ENCODE results near the gene GJB4.
"Not testable (repeated sequence)": the region's sequence is repeated elsewhere in the genome, so short reads cannot be mapped to it uniquely, and the experiment has no call there.

The GJB4 gene

DNA sequence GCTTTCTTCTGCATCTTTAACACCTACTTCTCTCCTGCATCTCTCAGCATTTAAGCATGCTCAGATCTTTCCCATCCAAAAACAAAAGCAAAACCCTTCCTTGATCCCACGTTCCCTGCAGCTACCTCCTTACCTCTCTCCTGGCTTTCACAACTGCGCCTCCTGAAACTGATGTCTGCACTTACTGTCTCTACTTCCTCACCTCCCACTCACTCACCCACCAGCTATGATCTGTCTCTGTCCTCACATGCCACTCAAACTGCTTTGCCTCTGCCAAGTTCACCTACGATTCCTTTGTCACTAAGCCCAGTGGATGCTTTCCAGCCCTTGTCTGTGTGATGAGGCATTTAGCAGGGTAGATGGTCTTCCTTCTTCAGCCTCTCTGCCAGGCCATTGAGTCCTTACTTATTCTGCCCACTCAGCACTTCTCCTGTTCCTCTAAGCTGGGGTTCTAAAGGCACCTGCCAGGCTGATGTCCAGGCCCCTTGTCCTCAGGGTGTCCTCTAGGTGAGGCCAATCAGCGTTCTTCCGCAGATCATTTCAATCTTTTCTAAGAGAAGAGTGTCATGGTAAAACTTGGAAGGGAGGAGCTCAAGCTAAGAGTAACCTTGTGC lies 11.5 kb downstream of the GJB4 start:
- TF ChIP-seq, protein P1, sequence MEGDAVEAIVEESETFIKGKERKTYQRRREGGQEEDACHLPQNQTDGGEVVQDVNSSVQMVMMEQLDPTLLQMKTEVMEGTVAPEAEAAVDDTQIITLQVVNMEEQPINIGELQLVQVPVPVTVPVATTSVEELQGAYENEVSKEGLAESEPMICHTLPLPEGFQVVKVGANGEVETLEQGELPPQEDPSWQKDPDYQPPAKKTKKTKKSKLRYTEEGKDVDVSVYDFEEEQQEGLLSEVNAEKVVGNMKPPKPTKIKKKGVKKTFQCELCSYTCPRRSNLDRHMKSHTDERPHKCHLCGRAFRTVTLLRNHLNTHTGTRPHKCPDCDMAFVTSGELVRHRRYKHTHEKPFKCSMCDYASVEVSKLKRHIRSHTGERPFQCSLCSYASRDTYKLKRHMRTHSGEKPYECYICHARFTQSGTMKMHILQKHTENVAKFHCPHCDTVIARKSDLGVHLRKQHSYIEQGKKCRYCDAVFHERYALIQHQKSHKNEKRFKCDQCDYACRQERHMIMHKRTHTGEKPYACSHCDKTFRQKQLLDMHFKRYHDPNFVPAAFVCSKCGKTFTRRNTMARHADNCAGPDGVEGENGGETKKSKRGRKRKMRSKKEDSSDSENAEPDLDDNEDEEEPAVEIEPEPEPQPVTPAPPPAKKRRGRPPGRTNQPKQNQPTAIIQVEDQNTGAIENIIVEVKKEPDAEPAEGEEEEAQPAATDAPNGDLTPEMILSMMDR (IDR thresholded peaks at IDR 0.05; ENCODE audit: low read depth, low read length) = no peak
- H3K4me3 ChIP-seq (ENCODE audit: low read depth, low read length) = no peak overlapping the region

DNA sequence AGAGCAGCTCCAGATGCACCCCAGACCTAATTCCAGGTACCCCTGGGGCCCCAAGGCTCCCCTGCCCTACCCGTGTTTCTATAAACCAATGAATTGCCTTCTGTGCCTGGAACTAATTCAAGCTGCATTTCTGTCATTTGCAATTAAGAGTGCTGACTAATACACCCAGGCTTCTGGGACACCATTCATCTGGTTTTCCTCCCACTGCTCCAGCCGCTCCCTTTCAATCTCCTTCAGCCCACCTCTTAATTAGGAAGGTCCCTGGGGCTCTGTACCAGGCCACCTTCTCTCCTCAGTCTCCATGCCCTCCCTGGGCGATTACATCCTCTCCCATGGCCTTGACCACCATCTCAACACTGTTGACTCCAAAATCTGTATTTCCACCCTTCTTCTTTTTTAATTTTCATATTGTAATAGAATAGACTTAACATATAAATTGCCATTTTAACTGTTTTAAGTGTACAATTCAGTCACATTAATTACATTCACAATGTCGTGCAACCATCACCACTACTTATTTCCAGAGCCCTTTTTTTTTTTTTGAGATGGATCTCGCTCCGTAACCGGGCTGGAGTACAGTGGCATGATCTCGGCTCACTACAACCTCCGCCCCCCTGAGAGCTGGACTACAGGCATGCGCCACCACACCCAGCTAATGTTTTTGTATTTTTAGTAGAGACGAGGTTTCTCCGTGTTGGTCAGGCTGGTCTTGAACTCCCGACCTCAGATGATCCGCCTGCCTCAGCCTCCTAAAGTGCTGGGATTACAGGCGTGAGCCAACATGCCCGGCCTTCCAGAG lies 12.2 kb downstream of the GJB4 start:
- H3K4me3 ChIP-seq (ENCODE audit: low read depth, low read length) = no peak overlapping the region
- TF ChIP-seq, protein P1 (IDR thresholded peaks at IDR 0.05; ENCODE audit: low read depth, low read length) = no peak

DNA sequence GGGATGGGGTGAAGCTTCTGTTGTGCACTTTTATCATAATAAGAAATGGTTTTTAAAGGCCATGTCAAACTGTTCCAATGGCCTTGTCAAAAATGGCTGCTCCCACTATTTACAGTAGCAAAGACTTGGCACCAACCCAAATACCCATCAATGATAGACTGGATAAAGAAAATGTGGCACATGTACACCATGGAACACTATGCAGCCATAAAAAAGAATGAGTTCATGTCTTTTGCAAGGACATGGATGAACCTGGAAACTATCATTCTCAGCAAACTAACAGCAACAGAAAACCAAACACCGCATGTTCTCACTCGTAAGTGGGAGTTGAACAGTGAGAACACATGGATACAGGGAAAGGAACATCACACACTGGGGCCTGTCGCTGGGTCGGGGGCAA lies 13.6 kb downstream of the GJB4 start:
- not testable (repeated sequence) for H3K4me3 ChIP-seq (ENCODE audit: low read depth, low read length)

DNA sequence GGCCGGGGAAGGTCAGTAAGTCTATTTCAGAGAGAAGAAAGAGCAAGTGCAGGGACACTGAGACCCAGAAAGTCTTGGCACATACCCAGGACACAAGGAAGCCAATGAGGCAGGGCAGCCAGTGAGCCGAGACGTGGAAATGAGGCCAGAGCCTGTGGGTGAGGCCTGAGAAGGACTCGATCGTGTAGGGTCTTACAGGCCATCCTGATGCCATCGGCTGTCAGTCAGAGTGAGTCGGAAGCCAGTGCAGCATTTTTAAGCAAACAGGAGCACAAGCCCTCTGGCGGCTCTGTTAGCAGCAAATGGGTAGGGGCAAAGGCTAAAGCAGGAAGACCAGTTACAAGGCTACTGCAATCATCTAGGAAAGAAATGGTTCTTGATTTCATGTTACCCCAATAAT lies 15.4 kb downstream of the GJB4 start:
- TF ChIP-seq, protein P1 (IDR thresholded peaks at IDR 0.05; ENCODE audit: low read depth, low read length) = no peak
- H3K4me3 ChIP-seq (ENCODE audit: low read depth, low read length) = no peak overlapping the region

DNA sequence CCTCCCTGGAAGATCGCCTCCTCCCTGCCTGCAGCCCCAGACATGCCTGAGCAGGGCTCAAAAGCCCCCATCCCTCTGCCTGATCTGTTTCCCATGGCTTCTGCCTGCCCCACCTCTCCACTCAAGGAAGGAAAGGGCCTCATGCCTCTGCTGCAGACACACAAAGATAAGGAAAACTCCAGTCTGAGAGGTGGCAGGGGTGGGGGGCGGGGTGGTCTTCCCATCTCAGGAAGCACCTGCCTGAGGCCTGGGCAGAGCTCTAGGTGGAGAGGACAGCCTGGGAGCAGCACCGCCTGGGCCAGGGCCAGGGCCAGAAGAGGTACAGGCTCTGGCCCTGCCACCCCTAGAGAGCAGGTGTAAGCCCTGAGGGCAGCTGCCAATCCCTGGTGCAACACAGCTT lies 17.4 kb downstream of the GJB4 start:
- no peak overlapping the region for H3K4me3 ChIP-seq (ENCODE audit: low read depth, low read length)
- TF ChIP-seq, protein P1 (IDR thresholded peaks at IDR 0.05; ENCODE audit: low read depth, low read length) = no peak

DNA sequence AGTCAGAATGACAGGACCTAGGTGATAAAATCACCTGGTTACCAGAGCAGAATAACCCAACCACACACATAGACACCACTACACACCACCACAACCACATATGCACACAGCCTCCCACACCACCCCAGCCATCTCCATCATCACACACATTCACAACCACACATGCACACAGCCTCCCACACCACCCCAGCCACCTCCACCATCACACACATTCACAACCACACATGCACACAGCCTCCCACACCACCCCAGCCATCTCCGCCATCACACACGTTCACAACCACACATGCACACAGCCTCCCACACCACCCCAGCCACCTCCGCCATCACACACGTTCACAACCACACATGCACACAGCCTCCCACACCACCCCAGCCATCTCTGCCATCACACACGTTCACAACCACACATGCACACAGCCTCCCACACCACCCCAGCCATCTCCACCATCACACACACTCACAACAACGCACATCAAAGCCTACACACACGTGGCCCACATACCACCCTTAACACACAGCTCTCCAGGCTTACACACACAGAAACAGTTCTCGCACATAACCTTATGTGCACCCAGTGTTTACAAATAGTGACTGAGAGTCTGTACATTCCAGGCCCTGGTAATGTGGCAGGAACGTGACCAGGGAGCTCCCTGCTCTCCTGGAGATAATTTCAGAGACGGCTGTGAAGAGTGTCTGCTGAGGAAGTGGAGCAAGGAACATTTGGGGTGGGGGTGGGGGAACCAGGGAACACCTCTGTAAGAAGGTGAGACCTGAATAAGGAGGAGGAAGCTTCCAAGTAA lies 18.2 kb downstream of the GJB4 start:
- no peak overlapping the region for H3K4me3 ChIP-seq (ENCODE audit: low read depth, low read length)
- TF ChIP-seq, protein P1 (IDR thresholded peaks at IDR 0.05; ENCODE audit: low read depth, low read length) = no peak

DNA sequence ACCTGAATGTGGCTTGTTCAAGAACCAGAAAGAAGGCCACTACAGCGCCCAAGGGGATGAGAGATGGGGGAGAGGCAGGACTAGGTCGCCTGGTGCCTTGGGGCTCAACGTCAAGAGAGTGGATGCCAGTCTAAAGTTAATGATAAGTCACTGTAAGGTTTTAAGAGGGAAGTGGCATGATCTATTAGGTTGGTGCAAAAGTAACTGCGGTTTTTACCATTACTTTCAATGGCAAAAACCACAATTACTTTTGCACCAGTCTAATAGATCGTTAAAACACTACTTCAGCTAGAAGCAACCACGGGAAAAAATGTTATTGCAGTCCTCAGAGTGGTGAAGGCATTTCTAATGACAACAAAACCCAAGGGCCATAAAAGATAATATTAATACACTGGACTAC lies 18.8 kb downstream of the GJB4 start:
- no peak overlapping the region for H3K4me3 ChIP-seq (ENCODE audit: low read depth, low read length)
- TF ChIP-seq, protein P1 (IDR thresholded peaks at IDR 0.05; ENCODE audit: low read depth, low read length) = no peak

Data from WI38 (cell line).